AG09319 (cell line): Measurements from ENCODE around the gene SLC7A10.

ENCODE experiments used
- DNase-seq: peaks from one replicate; pipeline ENCODE4 v3.0.0-alpha.2; 2010; ENCODE audit warnings: low read depth; ENCODE audit errors: extremely low read depth
- CTCF ChIP-seq: IDR thresholded peaks from 2 replicates; pipeline ENCODE4 v1.5.1; 2011; ENCODE audit warnings: low read depth, mild to moderate bottlenecking, inconsistent platforms, low read length, moderate library complexity

Gene SLC7A10

GRCh38 chr19:33235269-33235995 lies 9.8 kb upstream of the SLC7A10 start:
- DNase-seq, result peak; percentile 22
- peak; percentile 92 for TF ChIP-seq CTCF

- no peak for TF ChIP-seq CTCF
- DNase-seq, result no peak
These were observed 9.1 kb upstream of the SLC7A10 start for GRCh38 chr19:33234736-33235135.

- TF ChIP-seq CTCF, result no peak
- DNase-seq, result no peak
These were observed 8.4 kb upstream of the SLC7A10 start for GRCh38 chr19:33234092-33234491.

- no peak for TF ChIP-seq CTCF
These were observed 7.6 kb upstream of the SLC7A10 start for GRCh38 chr19:33233056-33233873.

GRCh38 chr19:33232656-33233055 lies 7.0 kb upstream of the SLC7A10 start:
- DNase-seq, result no peak
- TF ChIP-seq CTCF, result no peak

More at GRCh38 chr19:33233056-33233873, 7.6 kb upstream of the SLC7A10 start:
- DNase-seq, result no peak

GRCh38 chr19:33231511-33231910 lies 5.9 kb upstream of the SLC7A10 start:
- TF ChIP-seq CTCF, result no peak
- peak; percentile 15 for DNase-seq

- no peak for TF ChIP-seq CTCF
- no peak for DNase-seq
These were observed 4.3 kb upstream of the SLC7A10 start for GRCh38 chr19:33229962-33230361.
